ENCODE data around the gene SPATA31E1. TPM values are rescaled to one million over a fixed set of nuclear protein-coding genes. Genes with fewer than 3 reads are reported as not detected.

The SPATA31E1 gene
- total RNA-seq, 1 experiment from 2014 or later = not detected

DNA sequence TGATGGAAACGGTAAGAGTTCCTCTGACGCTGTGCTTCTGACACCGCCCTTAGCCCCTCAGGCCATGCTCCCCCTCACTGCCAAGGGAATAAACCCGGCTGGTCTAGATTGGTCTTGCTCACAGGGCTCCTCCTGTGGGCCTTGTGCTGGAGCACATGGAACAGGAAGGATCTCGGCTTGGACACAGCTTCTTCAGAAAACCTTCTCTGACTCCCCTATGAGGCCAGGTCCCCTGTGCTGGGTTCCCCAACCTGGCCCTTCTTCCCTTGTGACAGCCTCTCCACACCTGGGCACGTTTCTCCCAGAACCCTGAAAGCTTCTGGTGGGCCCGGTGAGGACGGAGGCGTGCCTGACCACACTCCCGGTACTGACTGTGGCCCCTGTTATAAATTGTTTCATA is 8.2 kb downstream of the SPATA31E1 start:
- no peaks in the 10 kb centered on the region for H3K36me3 Mint-ChIP-seq (ENCODE audit: insufficient read depth, unreplicated experiment)
- ChIA-PET POLR2A (no interaction called here), CTCF (no interaction called here)
- TF ChIP-seq, protein P1, sequence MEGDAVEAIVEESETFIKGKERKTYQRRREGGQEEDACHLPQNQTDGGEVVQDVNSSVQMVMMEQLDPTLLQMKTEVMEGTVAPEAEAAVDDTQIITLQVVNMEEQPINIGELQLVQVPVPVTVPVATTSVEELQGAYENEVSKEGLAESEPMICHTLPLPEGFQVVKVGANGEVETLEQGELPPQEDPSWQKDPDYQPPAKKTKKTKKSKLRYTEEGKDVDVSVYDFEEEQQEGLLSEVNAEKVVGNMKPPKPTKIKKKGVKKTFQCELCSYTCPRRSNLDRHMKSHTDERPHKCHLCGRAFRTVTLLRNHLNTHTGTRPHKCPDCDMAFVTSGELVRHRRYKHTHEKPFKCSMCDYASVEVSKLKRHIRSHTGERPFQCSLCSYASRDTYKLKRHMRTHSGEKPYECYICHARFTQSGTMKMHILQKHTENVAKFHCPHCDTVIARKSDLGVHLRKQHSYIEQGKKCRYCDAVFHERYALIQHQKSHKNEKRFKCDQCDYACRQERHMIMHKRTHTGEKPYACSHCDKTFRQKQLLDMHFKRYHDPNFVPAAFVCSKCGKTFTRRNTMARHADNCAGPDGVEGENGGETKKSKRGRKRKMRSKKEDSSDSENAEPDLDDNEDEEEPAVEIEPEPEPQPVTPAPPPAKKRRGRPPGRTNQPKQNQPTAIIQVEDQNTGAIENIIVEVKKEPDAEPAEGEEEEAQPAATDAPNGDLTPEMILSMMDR (IDR thresholded peaks at IDR 0.05; ENCODE audit: unreplicated experiment) = no peak
- no peak for DNase-seq (ENCODE audit: unreplicated experiment)
- H3K27ac Mint-ChIP-seq (ENCODE audit: low read depth, unreplicated experiment) = no peak overlapping the region
- intact Hi-C loops (cut with micrococcal nuclease) = no loop called here
- no peaks in the 10 kb centered on the region for H3K9me3 Mint-ChIP-seq (ENCODE audit: unreplicated experiment)
- BruUV-seq (replicated peaks) = no TSS peak
- H3K27me3 Mint-ChIP-seq (ENCODE audit: insufficient read depth, unreplicated experiment) = no peaks in the 10 kb centered on the region
- no peaks in the 10 kb centered on the region for H3K4me1 Mint-ChIP-seq (ENCODE audit: insufficient read depth, unreplicated experiment)
- H3K4me3 Mint-ChIP-seq (ENCODE audit: unreplicated experiment) = no peak overlapping the region

DNA sequence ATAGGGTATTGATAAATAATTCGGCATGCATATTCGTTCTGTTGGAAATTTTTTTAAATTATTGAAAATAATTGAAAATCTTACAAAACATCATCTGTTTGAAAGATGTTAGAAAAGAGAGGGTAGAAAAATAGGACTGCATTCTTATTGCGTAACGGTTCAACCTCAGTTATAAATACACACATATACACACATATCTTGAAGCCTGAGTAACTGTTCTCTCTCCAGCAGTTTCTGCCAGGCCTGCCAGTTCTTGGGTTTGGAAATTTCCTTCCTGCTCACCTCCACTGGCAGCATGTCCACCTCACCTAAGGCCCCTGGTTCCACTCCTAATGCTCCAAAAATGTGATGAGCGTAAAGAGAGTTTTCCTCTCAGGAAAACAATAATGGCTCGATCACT is 9.1 kb downstream of the SPATA31E1 start:
- Mint-ChIP-seq H3K36me3 (ENCODE audit: insufficient read depth, unreplicated experiment) (no peaks in the 10 kb centered on the region), H3K4me3 (ENCODE audit: unreplicated experiment) (no peak overlapping the region), H3K27ac (ENCODE audit: low read depth, unreplicated experiment) (no peak overlapping the region), H3K27me3 (ENCODE audit: insufficient read depth, unreplicated experiment) (no peaks in the 10 kb centered on the region), H3K9me3 (ENCODE audit: unreplicated experiment) (no peaks in the 10 kb centered on the region), H3K4me1 (ENCODE audit: insufficient read depth, unreplicated experiment) (no peaks in the 10 kb centered on the region)
- BruUV-seq (replicated peaks) = no TSS peak
- TF ChIP-seq, protein P1 (IDR thresholded peaks at IDR 0.05; ENCODE audit: unreplicated experiment) = no peak
- ChIA-PET CTCF (interaction anchor here (0.6 kb wide), 1 partner anchor 864 kb away, joined by 3 read pairs; no protein-coding TSS in a partner anchor), POLR2A (no interaction called here)
- intact Hi-C loops (cut with micrococcal nuclease) = no loop called here
- DNase-seq (ENCODE audit: unreplicated experiment) = peak; percentile 33

DNA sequence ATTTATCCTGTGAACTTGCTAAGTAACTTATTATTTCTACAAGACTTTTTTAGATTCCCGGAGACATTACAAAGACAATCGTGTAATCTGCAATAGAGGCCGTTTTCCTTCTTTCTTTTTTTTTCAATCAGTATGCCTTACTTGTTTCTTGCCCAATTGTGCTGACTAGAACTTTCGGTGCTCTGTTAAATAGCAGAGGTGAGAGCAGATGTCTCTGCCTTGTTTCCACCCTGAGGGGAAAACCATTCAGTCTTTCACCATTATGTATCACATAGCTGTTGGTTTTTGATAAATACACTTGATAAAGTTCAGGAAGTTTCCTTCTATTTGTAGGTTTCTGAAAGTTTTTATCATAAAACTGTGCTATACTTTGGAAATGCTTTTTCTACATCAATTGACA is 10.3 kb downstream of the SPATA31E1 start:
- Mint-ChIP-seq H3K36me3 (ENCODE audit: insufficient read depth, unreplicated experiment) (no peaks in the 10 kb centered on the region), H3K27me3 (ENCODE audit: insufficient read depth, unreplicated experiment) (no peaks in the 10 kb centered on the region), H3K4me1 (ENCODE audit: insufficient read depth, unreplicated experiment) (peaks cover 5% of the 10 kb centered on the region), H3K9me3 (ENCODE audit: unreplicated experiment) (peaks cover 6% of the 10 kb centered on the region), H3K4me3 (ENCODE audit: unreplicated experiment) (no peak overlapping the region), H3K27ac (ENCODE audit: low read depth, unreplicated experiment) (no peak overlapping the region)
- no TSS peak for BruUV-seq (replicated peaks)
- intact Hi-C loops (cut with micrococcal nuclease) = no loop called here
- CTCF ChIA-PET = no interaction called here
- TF ChIP-seq, protein P1 (IDR thresholded peaks at IDR 0.05; ENCODE audit: unreplicated experiment) = no peak
- POLR2A ChIA-PET = no interaction called here
- no peak for DNase-seq (ENCODE audit: unreplicated experiment)

DNA sequence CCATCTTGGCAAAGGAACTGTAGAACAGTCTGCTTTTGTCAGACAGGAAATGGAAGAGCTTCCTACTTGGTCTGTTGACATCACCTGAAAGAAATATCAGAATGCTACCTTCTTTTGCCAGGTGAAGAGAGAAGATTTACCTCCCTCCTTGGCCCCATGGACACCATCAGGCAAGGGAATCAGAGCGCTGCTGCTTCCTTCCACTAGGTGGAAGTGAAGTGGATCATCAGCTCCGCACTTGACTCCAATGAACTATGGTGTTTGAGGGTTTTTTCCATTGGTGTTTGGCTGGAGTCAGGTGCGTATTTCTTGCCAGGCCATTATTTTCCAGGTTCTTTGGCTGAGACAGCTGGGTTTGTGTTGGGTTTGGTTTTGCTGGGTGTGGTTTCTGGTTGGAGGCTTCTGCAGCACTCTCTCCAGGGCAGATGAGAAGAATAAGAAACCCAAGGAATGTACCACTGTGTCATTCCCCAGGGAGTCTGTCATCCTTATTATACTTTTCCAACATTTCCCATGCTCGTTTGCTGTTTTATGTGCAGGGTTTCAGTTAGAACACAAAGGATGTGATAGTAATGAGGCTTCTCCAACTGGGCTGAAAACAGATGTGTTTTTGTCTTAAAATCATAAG is 12.4 kb downstream of the SPATA31E1 start:
- DNase-seq (ENCODE audit: unreplicated experiment) = no peak
- Mint-ChIP-seq H3K27me3 (ENCODE audit: insufficient read depth, unreplicated experiment) (no peaks in the 10 kb centered on the region), H3K27ac (ENCODE audit: low read depth, unreplicated experiment) (no peak overlapping the region), H3K36me3 (ENCODE audit: insufficient read depth, unreplicated experiment) (no peaks in the 10 kb centered on the region), H3K4me1 (ENCODE audit: insufficient read depth, unreplicated experiment) (peaks cover 5% of the 10 kb centered on the region), H3K9me3 (ENCODE audit: unreplicated experiment) (peaks cover 7% of the 10 kb centered on the region), H3K4me3 (ENCODE audit: unreplicated experiment) (no peak overlapping the region)
- intact Hi-C loops (cut with micrococcal nuclease) = no loop called here
- TF ChIP-seq, protein P1 (IDR thresholded peaks at IDR 0.05; ENCODE audit: unreplicated experiment) = no peak
- ChIA-PET POLR2A (interaction anchor here (0.7 to 0.9 kb wide), 2 partner anchors 16 to 181 kb away, joined by 4 to 5 read pairs; no protein-coding TSS in a partner anchor), CTCF (interaction anchor here (0.6 kb wide), 1 partner anchor 401 kb away, joined by 3 read pairs; no protein-coding TSS in a partner anchor)
- BruUV-seq (replicated peaks) = no TSS peak
